Choroid plexus epithelial cell (primary cell): ENCODE measurements around the gene SH3YL1.

Source experiments
- DNase-seq: peaks from one replicate; pipeline ENCODE4 v3.0.0-alpha.2; 2010; ENCODE audit warnings: low read depth
- H3K4me3 ChIP-seq: 2 replicates; pipeline ENCODE4 v1.5.1; 2011; ENCODE audit warnings: low read depth, mild to moderate bottlenecking, control low read depth, low read length, moderate library complexity
- CTCF ChIP-seq: conservative IDR thresholded peaks from 2 replicates; pipeline ENCODE4 v1.5.1; 2011; ENCODE audit warnings: low read depth, mild to moderate bottlenecking, control low read depth, inconsistent platforms, low read length, moderate library complexity

Gene SH3YL1

GRCh38 chr2:263022-263738 is 652 bp downstream of the SH3YL1 start:
- peak overlapping the region; percentile 97 for H3K4me3 ChIP-seq
- no peak for DNase-seq
- TF ChIP-seq CTCF: no peak

GRCh38 chr2:262117-262516 is 1.7 kb downstream of the SH3YL1 start:
- H3K4me3 ChIP-seq: no peak overlapping the region
- TF ChIP-seq CTCF: no peak
- DNase-seq: no peak

GRCh38 chr2:260507-261161 is 3.2 kb downstream of the SH3YL1 start:
- DNase-seq: peak; percentile 28
- no peak for TF ChIP-seq CTCF
- no peak overlapping the region for H3K4me3 ChIP-seq

- H3K4me3 ChIP-seq: no peak overlapping the region
- no peak for TF ChIP-seq CTCF
- DNase-seq: no peak
Observed at GRCh38 chr2:259789-260331, 4.0 kb downstream of the SH3YL1 start.

GRCh38 chr2:258933-259332 is 4.9 kb downstream of the SH3YL1 start:
- no peak for TF ChIP-seq CTCF
- DNase-seq: no peak
- H3K4me3 ChIP-seq: no peak overlapping the region

- H3K4me3 ChIP-seq: no peak overlapping the region
- no peak for TF ChIP-seq CTCF
- DNase-seq: no peak
Observed at GRCh38 chr2:257842-258241, 6.0 kb downstream of the SH3YL1 start.
